T-helper 9 cell (primary cell): ENCODE measurements around the gene SYCN.

Source experiments
- DNase-seq: peaks from one replicate; pipeline ENCODE4 v3.0.0-alpha.2; 2020

Gene SYCN

DNA sequence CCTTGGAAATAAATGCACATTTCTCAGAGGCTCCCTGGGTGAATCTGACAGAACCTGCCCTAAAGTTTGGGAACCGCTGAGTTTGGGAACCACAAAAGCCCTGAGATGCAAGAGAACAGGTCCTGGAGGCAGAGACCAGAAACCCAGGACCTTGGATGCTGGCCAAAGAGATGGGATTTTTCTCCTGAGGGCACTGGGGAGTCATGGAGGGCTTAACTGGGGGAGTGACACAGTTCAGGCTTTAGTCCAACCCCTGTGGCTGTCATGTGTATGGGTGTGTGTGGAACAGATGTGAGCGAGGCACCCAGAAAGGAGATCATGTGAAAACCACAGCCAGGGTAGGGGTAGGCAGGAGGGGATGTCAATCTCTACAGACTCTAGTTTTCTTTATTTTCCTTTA, 11.2 kb downstream of the SYCN start:
- no peak for DNase-seq

- DNase-seq, result no peak
Measured at GRCh38 chr19:39190768-39191167, 13.3 kb downstream of the SYCN start.

DNA sequence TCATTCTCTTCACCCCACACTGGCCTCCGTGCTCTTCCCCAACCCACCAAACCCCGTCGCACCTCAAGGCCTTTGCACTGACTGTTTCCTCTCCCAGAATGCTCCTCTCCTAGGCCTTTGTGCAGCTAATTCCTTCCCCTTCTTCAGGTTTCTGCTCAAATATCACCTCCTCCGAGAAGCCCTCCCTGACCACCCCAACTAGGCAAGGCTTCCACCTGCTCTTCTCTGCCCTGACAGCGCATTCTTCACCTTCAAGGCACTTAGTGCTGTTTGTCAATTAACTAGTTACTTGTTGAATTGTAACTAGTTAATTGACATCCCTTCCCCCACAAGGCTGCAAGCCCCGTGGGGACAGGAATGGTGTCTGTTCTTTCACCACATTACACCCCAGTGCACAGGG, 15.1 kb downstream of the SYCN start:
- no peak for DNase-seq

- no peak for DNase-seq
Measured at GRCh38 chr19:39187552-39187943, 16.5 kb downstream of the SYCN start.

DNA sequence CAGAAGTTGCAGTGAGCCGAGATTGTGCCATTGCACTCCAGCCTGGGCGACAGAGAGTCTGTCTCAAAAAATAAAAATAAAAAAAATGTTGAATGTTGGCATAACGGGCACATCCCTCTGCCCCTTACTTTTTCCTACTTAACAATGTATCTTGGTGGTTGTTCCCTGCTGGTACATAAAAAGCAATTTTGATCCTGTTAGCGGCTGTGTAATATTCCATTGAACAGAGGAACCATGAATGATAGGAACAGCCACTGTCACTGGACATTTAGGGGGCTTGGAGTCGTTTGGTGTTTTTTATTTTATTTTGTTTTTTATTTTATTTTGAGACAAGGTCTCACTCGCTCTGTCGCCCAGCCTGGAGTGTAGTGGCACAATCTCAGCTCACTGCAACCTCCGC, 17.7 kb downstream of the SYCN start:
- no peak for DNase-seq

- DNase-seq, result no peak
Measured at GRCh38 chr19:39183104-39183503, 21.0 kb downstream of the SYCN start.

- no peak for DNase-seq
Measured at GRCh38 chr19:39182174-39182505, 21.9 kb downstream of the SYCN start.

DNA sequence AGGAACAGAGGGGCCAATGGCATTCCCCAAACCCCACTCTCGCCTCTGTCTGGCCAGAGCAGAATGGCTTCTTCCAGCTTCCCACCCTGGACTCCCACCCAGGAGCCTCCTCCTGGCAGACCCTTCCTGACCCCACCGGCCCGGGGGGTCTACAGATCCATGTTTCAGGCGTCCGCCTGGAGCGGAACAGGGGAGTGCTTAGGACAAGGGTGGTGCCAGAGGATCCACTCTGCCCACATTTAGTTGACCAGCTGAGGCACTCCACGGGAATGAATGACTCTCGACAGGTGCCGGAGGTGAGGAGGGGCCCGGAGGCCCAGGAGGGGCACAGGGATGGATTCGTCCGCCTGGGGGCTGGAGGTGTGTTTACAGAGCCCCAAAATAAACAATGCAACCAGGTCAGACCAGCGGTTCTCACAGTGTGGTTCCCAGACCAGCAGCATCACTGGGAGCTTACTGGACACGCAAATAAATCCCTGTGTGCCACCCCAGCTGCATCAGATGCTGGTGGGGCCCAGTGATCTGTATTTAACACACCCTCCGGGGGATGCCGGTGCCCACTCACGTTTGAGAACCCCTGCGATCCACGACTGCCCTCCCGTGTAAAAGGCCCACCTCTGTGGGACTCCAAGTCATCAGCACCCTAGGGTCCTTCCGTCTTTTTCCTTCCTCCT, 22.4 kb downstream of the SYCN start:
- DNase-seq, result no peak

DNA sequence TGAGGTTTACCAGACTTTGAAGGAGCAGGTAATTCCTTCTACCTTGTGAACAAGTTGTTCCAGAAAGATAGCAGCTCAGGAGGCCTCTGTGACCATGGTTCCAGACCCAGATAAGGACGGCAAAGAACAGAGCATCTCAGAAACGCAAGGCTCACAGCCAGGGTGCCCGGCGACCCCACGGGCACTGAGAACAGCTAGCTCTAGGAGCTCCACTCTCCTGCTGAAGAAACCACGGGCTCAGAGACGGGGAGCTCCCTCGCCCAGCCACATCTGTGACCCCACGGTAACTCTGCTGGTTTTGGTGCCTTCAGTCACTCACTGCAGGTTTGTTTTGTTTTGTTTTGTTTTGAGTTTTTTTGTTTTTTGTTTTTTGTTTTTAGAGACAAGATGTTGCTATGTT, 23.3 kb downstream of the SYCN start:
- no peak for DNase-seq

- no peak for DNase-seq
Measured at GRCh38 chr19:39179754-39180153, 24.3 kb downstream of the SYCN start.

GRCh38 chr19:39178296-39179006, 25.6 kb downstream of the SYCN start:
- DNase-seq, result no peak

DNA sequence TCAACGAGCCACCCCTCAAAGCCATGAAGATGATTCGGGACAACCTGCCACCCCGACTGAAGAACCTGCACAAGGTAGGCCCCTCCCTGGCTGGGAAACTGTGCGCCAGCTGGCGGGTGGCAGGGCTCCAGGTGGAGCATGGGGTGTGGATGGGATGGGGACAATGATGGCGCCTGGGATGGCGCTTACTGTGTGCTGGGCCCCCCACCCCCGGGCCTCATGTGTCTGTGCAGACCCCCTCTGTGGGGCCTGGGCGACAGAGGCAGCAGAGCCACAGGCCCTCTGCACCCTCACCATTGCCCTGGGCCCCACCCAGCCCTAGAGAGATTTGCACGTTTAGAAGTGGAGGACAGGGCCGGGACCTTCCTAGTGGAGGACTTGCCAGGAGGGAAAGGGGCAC, 26.3 kb downstream of the SYCN start:
- DNase-seq, result no peak

DNA sequence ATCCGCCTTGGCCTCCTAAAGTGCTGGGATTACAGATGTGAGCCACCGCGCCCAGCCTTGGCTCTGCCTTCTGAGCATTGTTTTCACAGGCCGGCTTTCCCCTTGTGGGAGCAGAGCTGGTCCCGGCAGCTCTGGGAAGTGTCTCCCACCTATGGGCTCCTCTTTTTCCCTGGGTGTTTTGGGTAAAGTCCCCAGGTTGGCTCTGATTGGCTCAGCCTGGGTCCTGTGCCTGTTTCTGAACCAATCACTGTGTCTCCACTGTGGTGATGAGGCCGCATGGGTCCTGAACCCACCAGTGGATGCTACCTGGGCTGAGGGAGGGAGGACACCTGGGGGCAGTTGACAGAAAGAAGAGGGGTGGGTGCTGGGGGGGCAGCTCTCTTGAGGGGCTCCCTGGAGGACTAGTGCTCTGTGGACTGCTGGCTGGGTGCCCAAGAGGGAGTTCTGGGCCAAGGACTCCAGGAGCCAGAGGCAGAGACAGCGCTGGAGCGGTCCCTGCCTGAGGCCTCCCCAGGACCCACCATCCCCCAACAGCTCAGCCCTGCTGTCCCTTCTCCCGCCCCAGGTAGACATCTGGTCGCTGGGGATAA, 26.9 kb downstream of the SYCN start:
- no peak for DNase-seq

GRCh38 chr19:39175564-39175963, 28.5 kb downstream of the SYCN start:
- DNase-seq, result no peak

DNA sequence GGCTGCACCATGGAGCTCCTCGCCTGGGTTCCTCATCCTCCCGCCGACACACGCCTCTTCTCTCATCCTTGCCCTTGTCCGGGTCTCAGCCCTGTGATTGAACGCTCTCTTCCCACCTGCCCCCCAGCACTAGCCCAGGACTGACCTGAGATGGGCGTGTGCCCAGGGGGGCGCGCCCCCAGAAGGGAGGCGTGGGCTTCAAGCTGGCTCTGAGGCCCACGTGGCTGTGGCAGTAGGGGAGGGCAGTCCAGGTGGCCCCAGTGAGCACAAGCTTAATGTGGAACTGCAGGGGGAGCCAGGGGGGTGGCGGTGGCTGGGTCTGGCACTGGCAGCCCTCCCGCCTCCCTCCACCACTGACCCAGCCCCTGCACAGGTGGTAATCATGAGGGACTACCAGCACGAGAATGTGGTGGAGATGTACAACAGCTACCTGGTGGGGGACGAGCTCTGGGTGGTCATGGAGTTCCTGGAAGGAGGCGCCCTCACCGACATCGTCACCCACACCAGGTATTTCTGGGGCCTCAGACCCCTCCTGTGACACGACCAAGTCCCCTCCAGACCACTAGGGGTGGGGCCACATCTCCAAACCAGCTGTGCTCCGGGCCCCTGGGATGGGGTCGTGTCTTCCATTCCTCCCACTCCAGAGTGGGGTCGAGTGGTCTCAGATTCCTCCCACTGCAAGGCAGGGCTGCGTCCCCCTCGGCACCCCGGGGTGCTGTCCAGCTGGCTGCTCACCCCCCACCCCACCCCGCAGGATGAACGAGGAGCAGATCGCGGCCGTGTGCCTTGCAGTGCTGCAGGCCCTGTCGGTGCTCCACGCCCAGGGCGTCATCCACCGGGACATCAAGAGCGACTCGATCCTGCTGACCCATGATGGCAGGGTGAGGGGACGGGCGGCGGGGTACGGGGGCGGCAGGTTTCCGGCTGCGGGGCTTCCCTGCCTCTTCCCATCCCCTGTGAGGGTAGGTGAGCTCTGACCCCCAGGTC, 29.2 kb downstream of the SYCN start:
- no peak for DNase-seq

- no peak for DNase-seq
Measured at GRCh38 chr19:39174142-39174541, 29.9 kb downstream of the SYCN start.

DNA sequence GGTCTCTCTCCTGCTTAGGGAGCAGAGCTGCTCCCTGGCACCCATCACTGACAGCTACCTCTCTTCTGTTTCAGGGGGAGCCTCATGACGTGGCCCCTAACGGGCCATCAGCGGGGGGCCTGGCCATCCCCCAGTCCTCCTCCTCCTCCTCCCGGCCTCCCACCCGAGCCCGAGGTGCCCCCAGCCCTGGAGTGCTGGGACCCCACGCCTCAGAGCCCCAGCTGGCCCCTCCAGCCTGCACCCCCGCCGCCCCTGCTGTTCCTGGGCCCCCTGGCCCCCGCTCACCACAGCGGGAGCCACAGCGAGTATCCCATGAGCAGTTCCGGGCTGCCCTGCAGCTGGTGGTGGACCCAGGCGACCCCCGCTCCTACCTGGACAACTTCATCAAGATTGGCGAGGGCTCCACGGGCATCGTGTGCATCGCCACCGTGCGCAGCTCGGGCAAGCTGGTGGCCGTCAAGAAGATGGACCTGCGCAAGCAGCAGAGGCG, 30.5 kb downstream of the SYCN start:
- no peak for DNase-seq

- no peak for DNase-seq
Measured at GRCh38 chr19:39172700-39173501, 31.2 kb downstream of the SYCN start.

DNA sequence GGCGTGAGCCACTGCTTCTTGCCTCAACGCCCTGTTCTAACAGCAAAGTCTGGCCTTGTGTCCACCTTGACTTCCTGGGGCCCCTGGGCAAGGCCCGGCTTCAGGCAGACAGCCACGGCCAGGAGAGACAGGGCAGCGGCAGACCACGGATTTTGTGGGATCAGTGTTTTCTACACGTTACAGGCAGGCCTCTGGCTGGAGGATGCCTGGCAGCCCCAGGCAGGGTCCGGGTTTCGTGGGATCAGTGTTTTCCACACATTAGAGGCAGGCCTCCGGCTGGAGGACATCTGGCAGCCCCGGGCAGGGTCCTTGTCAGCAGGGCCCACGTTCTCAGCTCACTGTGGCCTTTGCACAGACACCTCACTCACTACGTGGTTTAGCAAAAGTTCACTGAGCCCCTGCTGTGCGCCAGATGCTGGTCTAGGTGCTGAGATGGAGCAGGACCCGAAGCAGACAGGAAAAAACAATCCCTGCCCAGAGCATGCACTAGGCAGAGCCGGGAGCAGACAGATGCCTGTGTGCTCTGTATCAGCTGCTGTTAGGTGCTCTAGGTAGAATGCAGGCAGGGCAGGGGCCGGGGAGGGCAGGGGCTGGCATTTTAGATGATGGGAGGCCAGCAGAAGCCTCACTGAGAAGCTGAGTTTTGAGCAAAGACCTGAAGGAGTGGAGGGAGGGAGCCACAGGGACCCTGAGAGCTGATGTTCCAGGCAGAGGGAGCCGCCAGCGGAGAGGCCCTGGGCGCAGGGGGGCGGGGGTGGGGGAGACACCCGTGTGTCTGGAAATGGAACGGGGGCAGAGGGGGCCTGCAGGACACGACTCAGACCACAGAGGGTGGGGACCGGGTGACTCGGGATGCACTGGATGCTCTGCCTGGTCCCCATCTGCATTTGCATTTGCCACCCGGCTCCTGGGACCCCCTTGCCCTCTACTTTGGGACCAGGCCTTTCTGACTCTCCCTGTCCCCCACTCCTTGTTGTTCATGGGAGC, 32.3 kb downstream of the SYCN start:
- DNase-seq, result no peak

GRCh38 chr19:39170386-39171231, 33.5 kb downstream of the SYCN start:
- no peak for DNase-seq
